MM.1S (cell line): Measurements from ENCODE around the gene UACA.
"Not testable (repeated sequence)": the region's sequence is repeated elsewhere in the genome, so short reads cannot be mapped to it uniquely, and the experiment has no call there.

ENCODE experiments used
- DNase-seq: peaks from one replicate; pipeline ENCODE4 v3.0.0-alpha.2; 2015
- H2AFZ ChIP-seq: fragments of 300-600 bp; sonication (generic); 2 replicates; pipeline ENCODE4 v1.6.0; 2016; ENCODE audit warnings: antibody characterized with exemption, low read length
- H3F3A ChIP-seq: fragments of 300-600 bp; sonication (generic); 2 replicates; pipeline ENCODE4 v1.6.1; 2016; ENCODE audit warnings: mild to moderate bottlenecking, antibody characterized with exemption, low read length, moderate library complexity, mixed read lengths; ENCODE audit not compliant: insufficient read depth
- H3K27ac ChIP-seq: fragments of 300-600 bp; sonication (generic); 2 replicates; pipeline ENCODE4 v1.5.1; 2016; ENCODE audit warnings: mild to moderate bottlenecking, low read length
- H3K27me3 ChIP-seq: fragments of 300-600 bp; sonication (generic); replicated peaks from 2 replicates; pipeline ENCODE4 v1.6.0; 2016; ENCODE audit warnings: low read length; ENCODE audit not compliant: insufficient read depth
- H3K36me3 ChIP-seq: fragments of 300-600 bp; sonication (generic); replicated peaks from 2 replicates; pipeline ENCODE4 v1.6.1; 2016; ENCODE audit warnings: mild to moderate bottlenecking, low read length, mixed read lengths; ENCODE audit not compliant: insufficient read depth
- H3K4me1 ChIP-seq: fragments of 300-600 bp; sonication (generic); 2 replicates; pipeline ENCODE4 v1.6.1; 2016; ENCODE audit warnings: low read length, mixed read lengths
- H3K4me2 ChIP-seq: fragments of 300-600 bp; sonication (generic); 2 replicates; pipeline ENCODE4 v1.6.0; 2016; ENCODE audit warnings: low read depth, low read length
- H3K4me3 ChIP-seq: fragments of 300-600 bp; sonication (generic); 2 replicates; pipeline ENCODE4 v1.5.1; 2016; ENCODE audit warnings: low read length, mixed read lengths
- H3K79me2 ChIP-seq: fragments of 300-600 bp; sonication (generic); 2 replicates; pipeline ENCODE4 v1.6.1; 2016; ENCODE audit warnings: mixed run types, low read length, mixed read lengths
- H3K9ac ChIP-seq: fragments of 300-600 bp; sonication (generic); 2 replicates; pipeline ENCODE4 v1.6.1; 2016; ENCODE audit warnings: low read length, mixed read lengths
- H3K9me2 ChIP-seq: fragments of 300-600 bp; sonication (generic); replicated peaks from 2 replicates; pipeline ENCODE4 v1.6.1; 2016; ENCODE audit warnings: mild to moderate bottlenecking, low read length, mixed read lengths; ENCODE audit not compliant: insufficient read depth
- H3K9me3 ChIP-seq: fragments of 300-600 bp; sonication (generic); replicated peaks from 2 replicates; pipeline ENCODE4 v1.6.1; 2016; ENCODE audit warnings: mild to moderate bottlenecking, low read length, mixed read lengths; ENCODE audit not compliant: insufficient read depth
- H4K20me1 ChIP-seq: fragments of 300-600 bp; sonication (generic); 2 replicates; pipeline ENCODE4 v1.6.1; 2016; ENCODE audit warnings: mild to moderate bottlenecking, low read length, moderate library complexity, mixed read lengths; ENCODE audit not compliant: insufficient read depth
- EZH2 ChIP-seq: fragments of 300-600 bp; sonication (generic); optimal IDR thresholded peaks from 2 replicates; pipeline ENCODE3; 2017; ENCODE audit warnings: low read depth, mild to moderate bottlenecking, antibody characterized with exemption, low read length, mixed read lengths
- EZH2phosphoT487 ChIP-seq: fragments of 300-600 bp; sonication (generic); IDR thresholded peaks from 2 replicates; pipeline ENCODE4 v1.6.1; 2018; ENCODE audit warnings: antibody characterized with exemption, low read length
- TF ChIP-seq, protein P1 (sequence below): fragments of 300-600 bp; sonication (generic); IDR thresholded peaks from 2 replicates; pipeline ENCODE4 v1.5.1; 2016; ENCODE audit warnings: antibody characterized with exemption, low read length, mixed read lengths

Gene UACA

DNA sequence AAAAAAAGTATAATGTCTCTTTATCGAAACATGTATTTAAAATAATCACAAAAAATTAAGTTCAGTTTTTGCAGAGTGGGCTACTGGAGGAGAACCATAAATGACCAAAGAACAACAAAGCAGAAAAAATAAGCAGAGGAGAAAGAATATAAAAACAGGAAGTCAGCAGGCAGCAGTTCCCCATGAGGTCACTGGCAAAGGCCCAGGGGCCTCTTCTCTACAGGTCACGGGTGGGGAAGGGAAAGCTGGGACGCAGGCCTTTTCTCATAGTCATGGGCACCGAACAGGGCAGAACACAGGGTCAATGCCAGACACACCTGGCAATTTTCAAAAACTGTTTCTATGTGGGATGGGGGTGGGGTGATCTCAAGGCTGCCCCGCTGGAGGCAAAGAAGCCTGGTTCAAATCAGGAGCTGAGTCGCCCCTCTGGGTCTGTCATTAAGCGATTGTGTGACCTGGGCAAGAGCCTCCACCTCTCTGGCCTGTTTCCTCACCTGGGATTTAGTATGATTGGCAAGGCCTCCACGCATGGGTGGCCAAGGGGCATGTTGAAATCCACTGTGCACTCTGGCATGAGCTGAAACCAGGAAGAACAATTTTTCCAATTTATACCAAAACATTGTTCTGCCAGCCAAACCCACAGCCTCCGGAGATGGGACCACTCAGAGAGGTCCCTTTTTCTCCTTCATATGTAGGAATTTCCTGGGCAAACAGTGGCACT, 43.8 kb upstream of the UACA start:
- TF ChIP-seq EZH2, result no peak
- TF ChIP-seq EZH2phosphoT487, result no peak
- TF ChIP-seq, protein P1, sequence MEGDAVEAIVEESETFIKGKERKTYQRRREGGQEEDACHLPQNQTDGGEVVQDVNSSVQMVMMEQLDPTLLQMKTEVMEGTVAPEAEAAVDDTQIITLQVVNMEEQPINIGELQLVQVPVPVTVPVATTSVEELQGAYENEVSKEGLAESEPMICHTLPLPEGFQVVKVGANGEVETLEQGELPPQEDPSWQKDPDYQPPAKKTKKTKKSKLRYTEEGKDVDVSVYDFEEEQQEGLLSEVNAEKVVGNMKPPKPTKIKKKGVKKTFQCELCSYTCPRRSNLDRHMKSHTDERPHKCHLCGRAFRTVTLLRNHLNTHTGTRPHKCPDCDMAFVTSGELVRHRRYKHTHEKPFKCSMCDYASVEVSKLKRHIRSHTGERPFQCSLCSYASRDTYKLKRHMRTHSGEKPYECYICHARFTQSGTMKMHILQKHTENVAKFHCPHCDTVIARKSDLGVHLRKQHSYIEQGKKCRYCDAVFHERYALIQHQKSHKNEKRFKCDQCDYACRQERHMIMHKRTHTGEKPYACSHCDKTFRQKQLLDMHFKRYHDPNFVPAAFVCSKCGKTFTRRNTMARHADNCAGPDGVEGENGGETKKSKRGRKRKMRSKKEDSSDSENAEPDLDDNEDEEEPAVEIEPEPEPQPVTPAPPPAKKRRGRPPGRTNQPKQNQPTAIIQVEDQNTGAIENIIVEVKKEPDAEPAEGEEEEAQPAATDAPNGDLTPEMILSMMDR, result no peak
- Histone ChIP-seq H3K36me3 (no peaks in the 10 kb centered on the region), H3K9me2 (no peaks in the 10 kb centered on the region), H4K20me1 (no peaks in the 10 kb centered on the region), H3K4me2 (no peak overlapping the region), H3K9me3 (no peaks in the 10 kb centered on the region), H3F3A (no peaks in the 10 kb centered on the region), H3K4me3 (no peak overlapping the region), H3K4me1 (no peaks in the 10 kb centered on the region), H3K79me2 (no peaks in the 10 kb centered on the region), H3K27ac (no peak overlapping the region), H3K27me3 (no peaks in the 10 kb centered on the region), H2AFZ (no peak overlapping the region), H3K9ac (no peak overlapping the region)
- DNase-seq, result no peak

DNA sequence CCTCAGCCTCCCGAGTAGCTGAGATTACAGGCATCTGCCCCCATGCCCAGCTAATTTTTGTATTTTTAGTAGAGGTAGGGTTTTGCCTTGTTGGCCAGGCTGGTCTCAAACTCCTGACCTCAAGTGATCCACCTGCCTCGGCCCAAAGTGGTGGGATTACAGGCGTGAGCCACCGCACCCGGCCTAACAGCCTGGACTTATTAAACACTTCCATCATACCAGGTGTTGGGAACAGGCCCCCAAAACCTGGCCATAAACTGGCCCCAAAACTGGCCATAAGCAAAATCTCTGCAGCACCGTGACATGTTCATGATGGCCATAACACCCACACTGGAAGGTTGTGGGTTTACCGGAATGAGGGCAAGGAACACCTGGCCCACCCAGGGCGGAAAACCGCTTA, 41.0 kb upstream of the UACA start:
- H3F3A ChIP-seq, result not testable (repeated sequence)

DNA sequence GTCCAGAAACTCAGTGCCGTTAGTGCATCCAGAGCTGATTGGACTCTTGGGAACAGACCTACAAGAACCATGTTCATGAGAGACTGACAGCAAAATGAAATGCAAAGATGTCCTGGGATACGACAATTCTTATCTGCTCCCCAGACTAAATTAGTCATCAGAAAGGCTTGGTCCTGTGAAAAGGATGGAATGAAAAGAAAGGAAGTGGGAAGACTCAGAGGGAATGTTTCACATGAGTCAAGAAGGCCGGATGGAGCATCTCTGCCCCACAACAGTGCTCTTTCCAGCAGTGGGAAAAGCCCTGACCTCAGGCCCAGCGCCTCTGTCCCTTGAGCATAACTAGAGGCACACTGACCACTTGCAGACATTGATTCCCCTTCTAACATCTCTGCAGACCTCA, 39.3 kb upstream of the UACA start:
- Histone ChIP-seq H3K79me2 (no peaks in the 10 kb centered on the region), H3K27me3 (no peaks in the 10 kb centered on the region), H3F3A (no peaks in the 10 kb centered on the region), H3K4me1 (no peaks in the 10 kb centered on the region), H3K36me3 (no peaks in the 10 kb centered on the region), H3K9ac (no peak overlapping the region), H4K20me1 (no peaks in the 10 kb centered on the region), H3K27ac (no peak overlapping the region), H3K4me2 (no peak overlapping the region), H2AFZ (no peak overlapping the region), H3K9me2 (no peaks in the 10 kb centered on the region), H3K9me3 (no peaks in the 10 kb centered on the region), H3K4me3 (no peak overlapping the region)
- TF ChIP-seq EZH2 (no peak), EZH2phosphoT487 (no peak)
- TF ChIP-seq, protein P1, result no peak
- no peak for DNase-seq

More for the DNA sequence above, 41.0 kb upstream of the UACA start:
- H3K4me3 ChIP-seq, H3K9ac ChIP-seq, H3K9me3 ChIP-seq, H3K27me3 ChIP-seq, DNase-seq, H3K79me2 ChIP-seq, H3K4me1 ChIP-seq, H4K20me1 ChIP-seq, H3K27ac ChIP-seq, H3K36me3 ChIP-seq, H2AFZ ChIP-seq, H3K4me2 ChIP-seq, H3K9me2 ChIP-seq: not testable (repeated sequence)

DNA sequence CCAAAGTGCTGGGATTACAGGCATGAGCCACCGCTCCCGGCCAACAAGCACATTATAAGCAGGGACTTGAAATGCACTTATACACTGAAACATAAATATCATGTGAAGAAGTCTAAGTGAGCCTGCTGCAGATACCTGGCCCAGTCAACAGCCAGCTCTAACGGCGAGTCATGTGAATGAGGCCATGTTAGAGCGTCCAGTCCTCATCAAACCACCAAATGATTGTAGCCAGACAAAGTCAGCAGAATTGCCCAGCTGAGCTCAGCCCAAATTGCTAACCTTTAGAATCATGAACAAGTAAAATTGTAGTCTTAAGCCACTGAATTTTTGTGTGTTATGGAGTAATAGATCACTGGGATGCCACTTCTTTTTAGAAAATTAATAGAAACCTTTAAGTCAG, 37.8 kb upstream of the UACA start:
- Histone ChIP-seq H3K4me1 (no peaks in the 10 kb centered on the region), H3K79me2 (no peaks in the 10 kb centered on the region), H4K20me1 (no peaks in the 10 kb centered on the region), H3K4me3 (no peak overlapping the region), H3K4me2 (no peak overlapping the region), H3K9me3 (no peaks in the 10 kb centered on the region), H3K27ac (no peak overlapping the region), H3K27me3 (no peaks in the 10 kb centered on the region), H2AFZ (no peak overlapping the region), H3K9ac (no peak overlapping the region), H3F3A (no peaks in the 10 kb centered on the region), H3K36me3 (no peaks in the 10 kb centered on the region), H3K9me2 (no peaks in the 10 kb centered on the region)
- no peak for DNase-seq
- TF ChIP-seq EZH2, result no peak
- TF ChIP-seq, protein P1, result no peak
